Osteocyte (in vitro differentiated cells): ENCODE results near the gene GYG1. TPM values are rescaled to one million over a fixed set of nuclear protein-coding genes. Genes with fewer than 3 reads are reported as not detected.

Experiments
- DNase-seq: peaks from one replicate; pipeline ENCODE4 v3.0.0; 2021; ENCODE audit warnings: mixed read lengths; ENCODE audit not compliant: unreplicated experiment; ENCODE audit errors: extremely low spot score
- H3K27ac Mint-ChIP-seq: one replicate; pipeline ENCODE4 v1.8.0; 2021; ENCODE audit warnings: mild to moderate bottlenecking, mixed read lengths; ENCODE audit not compliant: unreplicated experiment
- H3K27me3 Mint-ChIP-seq: one replicate; pipeline ENCODE4 v1.8.0; 2021; ENCODE audit warnings: mixed read lengths; ENCODE audit not compliant: unreplicated experiment
- H3K36me3 Mint-ChIP-seq: one replicate; pipeline ENCODE4 v1.8.0; 2021; ENCODE audit warnings: mixed read lengths; ENCODE audit not compliant: unreplicated experiment
- H3K4me1 Mint-ChIP-seq: one replicate; pipeline ENCODE4 v1.8.0; 2021; ENCODE audit warnings: mixed read lengths; ENCODE audit not compliant: unreplicated experiment
- H3K4me3 Mint-ChIP-seq: one replicate; pipeline ENCODE4 v1.8.0; 2021; ENCODE audit warnings: mild to moderate bottlenecking, moderate library complexity, mixed read lengths; ENCODE audit not compliant: unreplicated experiment
- H3K9me3 Mint-ChIP-seq: one replicate; pipeline ENCODE4 v1.8.0; 2021; ENCODE audit warnings: mixed read lengths; ENCODE audit not compliant: unreplicated experiment
- total RNA-seq: library from RNA; stranded (reverse); gene quantifications from 2 replicates; pipeline ENCODE4 v1.2.1, GENCODE V29; 2021
- TF ChIP-seq, protein P1 (sequence below): fragments of 200-600 bp; sonication (generic); IDR thresholded peaks from 2 replicates; pipeline ENCODE4 v1.5.0; 2021; ENCODE audit warnings: antibody characterized with exemption, mild to moderate bottlenecking, moderate library complexity

The GYG1 gene
- total RNA-seq, 1 donor from 2014 or later: 43.0 TPM

DNA sequence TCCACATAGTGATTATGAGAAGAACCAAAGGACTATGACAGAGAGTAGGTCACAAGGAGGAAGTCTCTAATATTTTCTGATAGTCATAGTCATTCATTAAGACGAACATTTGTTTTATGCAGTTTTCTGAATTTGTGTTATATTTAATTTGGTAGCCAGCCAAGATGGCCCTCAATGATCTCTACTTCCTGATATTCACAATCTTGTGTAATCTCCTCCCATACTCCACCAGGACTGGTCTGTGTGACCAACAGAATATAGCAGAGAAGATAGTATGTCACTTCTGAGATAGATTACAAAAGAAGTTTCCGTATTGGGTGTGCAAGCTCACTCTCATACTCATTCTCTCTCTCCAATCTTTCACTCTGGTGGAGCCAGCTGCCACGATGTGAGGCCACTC lies 64.2 kb downstream of the GYG1 start:
- H3K36me3 Mint-ChIP-seq: peaks cover 63% of the 10 kb centered on the region
- no peaks in the 10 kb centered on the region for H3K27me3 Mint-ChIP-seq
- no peak for DNase-seq
- TF ChIP-seq, protein P1, sequence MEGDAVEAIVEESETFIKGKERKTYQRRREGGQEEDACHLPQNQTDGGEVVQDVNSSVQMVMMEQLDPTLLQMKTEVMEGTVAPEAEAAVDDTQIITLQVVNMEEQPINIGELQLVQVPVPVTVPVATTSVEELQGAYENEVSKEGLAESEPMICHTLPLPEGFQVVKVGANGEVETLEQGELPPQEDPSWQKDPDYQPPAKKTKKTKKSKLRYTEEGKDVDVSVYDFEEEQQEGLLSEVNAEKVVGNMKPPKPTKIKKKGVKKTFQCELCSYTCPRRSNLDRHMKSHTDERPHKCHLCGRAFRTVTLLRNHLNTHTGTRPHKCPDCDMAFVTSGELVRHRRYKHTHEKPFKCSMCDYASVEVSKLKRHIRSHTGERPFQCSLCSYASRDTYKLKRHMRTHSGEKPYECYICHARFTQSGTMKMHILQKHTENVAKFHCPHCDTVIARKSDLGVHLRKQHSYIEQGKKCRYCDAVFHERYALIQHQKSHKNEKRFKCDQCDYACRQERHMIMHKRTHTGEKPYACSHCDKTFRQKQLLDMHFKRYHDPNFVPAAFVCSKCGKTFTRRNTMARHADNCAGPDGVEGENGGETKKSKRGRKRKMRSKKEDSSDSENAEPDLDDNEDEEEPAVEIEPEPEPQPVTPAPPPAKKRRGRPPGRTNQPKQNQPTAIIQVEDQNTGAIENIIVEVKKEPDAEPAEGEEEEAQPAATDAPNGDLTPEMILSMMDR: no peak
- H3K27ac Mint-ChIP-seq: no peak overlapping the region
- no peaks in the 10 kb centered on the region for H3K9me3 Mint-ChIP-seq
- H3K4me3 Mint-ChIP-seq: no peak overlapping the region
- H3K4me1 Mint-ChIP-seq: no peaks in the 10 kb centered on the region

DNA sequence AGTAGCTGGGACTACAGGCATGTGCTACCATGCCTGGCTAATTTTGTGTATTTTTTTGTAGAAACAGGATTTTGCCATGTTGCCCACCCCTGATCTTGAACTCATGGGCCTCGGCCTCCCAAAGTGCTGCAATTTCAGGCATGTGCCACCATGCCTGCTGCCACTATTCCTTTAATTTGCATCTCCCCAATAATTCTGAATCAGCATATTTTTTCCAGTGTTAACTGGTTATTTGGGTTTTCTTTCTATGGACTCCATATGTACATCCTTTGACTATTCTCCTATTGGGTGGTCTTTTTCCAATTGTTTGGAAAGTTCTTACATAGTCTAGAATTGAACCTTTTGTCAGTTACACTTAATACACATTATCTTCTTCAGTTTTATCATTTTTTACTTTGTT lies 66.9 kb downstream of the GYG1 start:
- TF ChIP-seq, protein P1: no peak

DNA sequence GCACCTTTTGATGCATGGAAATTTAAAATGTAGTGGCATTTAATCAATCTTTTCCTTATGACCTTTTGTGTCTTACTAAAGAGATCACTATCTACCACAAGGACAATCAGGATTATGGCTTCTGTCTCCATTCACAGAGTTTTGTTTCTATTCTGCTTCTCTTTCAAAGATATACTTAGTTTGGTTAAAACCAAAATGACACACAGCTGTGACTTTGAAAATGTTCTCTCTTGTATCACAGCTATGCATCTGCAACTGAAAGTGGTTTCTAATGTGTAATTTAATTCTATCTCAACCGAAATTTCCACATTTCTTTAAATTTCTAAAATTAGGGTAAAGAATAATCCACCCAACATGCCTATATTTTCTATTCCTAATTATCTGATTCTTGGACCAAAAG lies 67.3 kb downstream of the GYG1 start:
- no peak for DNase-seq
- H3K27me3 Mint-ChIP-seq: no peaks in the 10 kb centered on the region
- TF ChIP-seq, protein P1: no peak
- no peaks in the 10 kb centered on the region for H3K9me3 Mint-ChIP-seq
- H3K36me3 Mint-ChIP-seq: peaks cover 59% of the 10 kb centered on the region
- H3K27ac Mint-ChIP-seq: no peak overlapping the region
- H3K4me3 Mint-ChIP-seq: no peak overlapping the region
- H3K4me1 Mint-ChIP-seq: no peaks in the 10 kb centered on the region

More for the DNA sequence above, 66.9 kb downstream of the GYG1 start:
- Mint-ChIP-seq H3K27ac (no peak overlapping the region), H3K4me3 (no peak overlapping the region), H3K4me1 (no peaks in the 10 kb centered on the region), H3K36me3 (peaks cover 60% of the 10 kb centered on the region), H3K9me3 (no peaks in the 10 kb centered on the region), H3K27me3 (no peaks in the 10 kb centered on the region)
- no peak for DNase-seq

DNA sequence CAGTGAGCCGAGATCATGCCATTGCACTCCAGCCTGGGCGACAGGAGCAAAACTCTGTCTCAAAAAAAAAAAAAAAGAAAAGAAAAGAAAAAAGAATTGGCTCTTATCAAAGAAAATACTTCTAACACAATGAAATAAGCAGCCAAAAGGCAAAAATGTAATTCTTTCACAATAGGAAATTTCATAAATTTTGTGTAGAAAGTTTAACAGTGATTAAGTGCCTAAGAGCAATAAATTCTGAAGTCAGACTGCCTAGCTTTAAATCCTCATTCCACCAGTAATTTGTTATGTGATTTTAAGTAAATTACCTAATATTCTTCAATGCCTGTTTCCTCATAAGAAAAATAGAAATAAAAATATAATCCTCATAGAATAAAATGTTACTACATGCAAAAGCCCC lies 70.4 kb downstream of the GYG1 start:
- Mint-ChIP-seq H3K4me3 (no peak overlapping the region), H3K36me3 (peaks cover 53% of the 10 kb centered on the region), H3K9me3 (no peaks in the 10 kb centered on the region), H3K27ac (no peak overlapping the region), H3K27me3 (no peaks in the 10 kb centered on the region), H3K4me1 (no peaks in the 10 kb centered on the region)
- DNase-seq: no peak
- TF ChIP-seq, protein P1: no peak

GRCh38 chr3:149067883-149068282 lies 76.5 kb downstream of the GYG1 start:
- Mint-ChIP-seq H3K4me3 (no peak overlapping the region), H3K9me3 (no peaks in the 10 kb centered on the region)

More at GRCh38 chr3:149067883-149068282, 76.5 kb downstream of the GYG1 start:
- H3K27ac Mint-ChIP-seq: no peak overlapping the region
- peaks cover 43% of the 10 kb centered on the region for H3K36me3 Mint-ChIP-seq
- no peaks in the 10 kb centered on the region for H3K27me3 Mint-ChIP-seq
- DNase-seq: no peak
- TF ChIP-seq, protein P1: no peak
- H3K4me1 Mint-ChIP-seq: no peaks in the 10 kb centered on the region

Other genes with a start within 250 kb of the GYG1 start
- not detected in 2 replicates for gene CPB1, start 163.7 kb upstream of the GYG1 start, total RNA-seq
- gene CPA3, start 126.2 kb upstream of the GYG1 start, total RNA-seq: not detected in 2 replicates
- gene HLTF, start 95.0 kb downstream of the GYG1 start, total RNA-seq: 29.2 and 34.6 TPM in 2 replicates
- 19.3 and 22.4 TPM in 2 replicates for gene HPS3, start 138.1 kb downstream of the GYG1 start, total RNA-seq
- gene CP, start 230.3 kb downstream of the GYG1 start, total RNA-seq: 0.32 TPM in 1 of 2 replicates, not detected in the other